SU-DHL-6 (cell line): ENCODE data around the gene SDS.

Experiments
- H2AFZ ChIP-seq: fragments of 200-600 bp; sonication (generic); 2 replicates; pipeline ENCODE4 v1.6.1; 2014; ENCODE audit warnings: low read depth, mild to moderate bottlenecking, moderate library complexity, mixed read lengths, antibody characterized with exemption, low read length; ENCODE audit not compliant: severe bottlenecking
- H3F3A ChIP-seq: fragments of 200-600 bp; shearing (Covaris generic); 2 replicates; pipeline ENCODE4 v1.6.0; 2016; ENCODE audit warnings: antibody characterized with exemption, mild to moderate bottlenecking; ENCODE audit not compliant: insufficient read depth
- H3K27ac ChIP-seq: fragments of 200-600 bp; sonication (generic); 2 replicates; pipeline ENCODE4 v1.5.1; 2016; ENCODE audit warnings: low read depth, mild to moderate bottlenecking, low read length, moderate library complexity, mixed read lengths
- H3K27me3 ChIP-seq: fragments of 200-600 bp; sonication (generic), shearing (Covaris generic); 2 replicates; pipeline ENCODE4 v1.6.0; 2014; ENCODE audit warnings: mild to moderate bottlenecking, low read length
- H3K36me3 ChIP-seq: fragments of 200-600 bp; sonication (generic); 2 replicates; pipeline ENCODE4 v1.6.1; 2014; ENCODE audit warnings: mild to moderate bottlenecking, low read length, mixed read lengths
- H3K4me2 ChIP-seq: fragments of 300-600, 200-600 bp; shearing (Covaris generic), sonication (generic); 2 replicates; pipeline ENCODE4 v1.6.0; 2014; ENCODE audit warnings: low read length, low read depth, mild to moderate bottlenecking; ENCODE audit not compliant: poor library complexity, severe bottlenecking
- H3K4me3 ChIP-seq: fragments of 200-600 bp; sonication (generic); 2 replicates; pipeline ENCODE4 v1.5.1; 2014; ENCODE audit warnings: antibody characterized with exemption, low read length, mild to moderate bottlenecking, mixed read lengths; ENCODE audit not compliant: insufficient read depth, poor library complexity, severe bottlenecking
- H3K79me2 ChIP-seq: fragments of 200-600 bp; sonication (generic); 2 replicates; pipeline ENCODE4 v1.6.1; 2014; ENCODE audit warnings: mild to moderate bottlenecking, low read length, moderate library complexity; ENCODE audit not compliant: insufficient read depth
- H3K9ac ChIP-seq: fragments of 200-600 bp; sonication (generic); 2 replicates; pipeline ENCODE4 v1.7.0; 2014; ENCODE audit warnings: mild to moderate bottlenecking, low read length
- H3K9me2 ChIP-seq: fragments of 200-600 bp; sonication (generic); replicated peaks from 2 replicates; pipeline ENCODE4 v1.6.1; 2014; ENCODE audit warnings: low read length; ENCODE audit not compliant: insufficient read depth
- H3K9me3 ChIP-seq: fragments of 200-600 bp; sonication (generic); 2 replicates; pipeline ENCODE4 v1.6.1; 2014; ENCODE audit warnings: low read length, mixed read lengths; ENCODE audit not compliant: insufficient read depth
- H4K20me1 ChIP-seq: fragments of 200-600 bp; sonication (generic); 2 replicates; pipeline ENCODE4 v1.6.1; 2014; ENCODE audit warnings: low read depth, mild to moderate bottlenecking, antibody characterized with exemption, low read length, moderate library complexity, mixed read lengths
- EZH2phosphoT487 ChIP-seq: fragments of 200-600 bp; sonication (generic), shearing (Covaris generic); conservative IDR thresholded peaks from 2 replicates; pipeline ENCODE4 v1.6.1; 2018; ENCODE audit warnings: mild to moderate bottlenecking, antibody characterized with exemption, low read length, moderate library complexity, mixed read lengths
- TF ChIP-seq, protein P1 (sequence below): fragments of 200-600 bp; sonication (generic); IDR thresholded peaks from one replicate; pipeline ENCODE4 v1.5.1; 2017; ENCODE audit warnings: antibody characterized with exemption, mild to moderate bottlenecking, low read length, moderate library complexity; ENCODE audit not compliant: insufficient read depth, poor library complexity, severe bottlenecking

The SDS gene

GRCh38 chr12:113371808-113372207 lies 31.9 kb downstream of the SDS start:
- Histone ChIP-seq H3K4me2 (no peak overlapping the region), H3K9ac (no peak overlapping the region), H3K27ac (no peak overlapping the region), H3K4me3 (no peak overlapping the region), H3K36me3 (no peaks in the 10 kb centered on the region), H3K27me3 (no peaks in the 10 kb centered on the region), H3K9me3 (no peaks in the 10 kb centered on the region), H4K20me1 (no peaks in the 10 kb centered on the region), H3K79me2 (no peaks in the 10 kb centered on the region), H3K9me2 (no peaks in the 10 kb centered on the region), H3F3A (no peaks in the 10 kb centered on the region), H2AFZ (no peak overlapping the region)
- TF ChIP-seq EZH2phosphoT487, result no peak
- TF ChIP-seq, protein P1, sequence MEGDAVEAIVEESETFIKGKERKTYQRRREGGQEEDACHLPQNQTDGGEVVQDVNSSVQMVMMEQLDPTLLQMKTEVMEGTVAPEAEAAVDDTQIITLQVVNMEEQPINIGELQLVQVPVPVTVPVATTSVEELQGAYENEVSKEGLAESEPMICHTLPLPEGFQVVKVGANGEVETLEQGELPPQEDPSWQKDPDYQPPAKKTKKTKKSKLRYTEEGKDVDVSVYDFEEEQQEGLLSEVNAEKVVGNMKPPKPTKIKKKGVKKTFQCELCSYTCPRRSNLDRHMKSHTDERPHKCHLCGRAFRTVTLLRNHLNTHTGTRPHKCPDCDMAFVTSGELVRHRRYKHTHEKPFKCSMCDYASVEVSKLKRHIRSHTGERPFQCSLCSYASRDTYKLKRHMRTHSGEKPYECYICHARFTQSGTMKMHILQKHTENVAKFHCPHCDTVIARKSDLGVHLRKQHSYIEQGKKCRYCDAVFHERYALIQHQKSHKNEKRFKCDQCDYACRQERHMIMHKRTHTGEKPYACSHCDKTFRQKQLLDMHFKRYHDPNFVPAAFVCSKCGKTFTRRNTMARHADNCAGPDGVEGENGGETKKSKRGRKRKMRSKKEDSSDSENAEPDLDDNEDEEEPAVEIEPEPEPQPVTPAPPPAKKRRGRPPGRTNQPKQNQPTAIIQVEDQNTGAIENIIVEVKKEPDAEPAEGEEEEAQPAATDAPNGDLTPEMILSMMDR, result no peak

DNA sequence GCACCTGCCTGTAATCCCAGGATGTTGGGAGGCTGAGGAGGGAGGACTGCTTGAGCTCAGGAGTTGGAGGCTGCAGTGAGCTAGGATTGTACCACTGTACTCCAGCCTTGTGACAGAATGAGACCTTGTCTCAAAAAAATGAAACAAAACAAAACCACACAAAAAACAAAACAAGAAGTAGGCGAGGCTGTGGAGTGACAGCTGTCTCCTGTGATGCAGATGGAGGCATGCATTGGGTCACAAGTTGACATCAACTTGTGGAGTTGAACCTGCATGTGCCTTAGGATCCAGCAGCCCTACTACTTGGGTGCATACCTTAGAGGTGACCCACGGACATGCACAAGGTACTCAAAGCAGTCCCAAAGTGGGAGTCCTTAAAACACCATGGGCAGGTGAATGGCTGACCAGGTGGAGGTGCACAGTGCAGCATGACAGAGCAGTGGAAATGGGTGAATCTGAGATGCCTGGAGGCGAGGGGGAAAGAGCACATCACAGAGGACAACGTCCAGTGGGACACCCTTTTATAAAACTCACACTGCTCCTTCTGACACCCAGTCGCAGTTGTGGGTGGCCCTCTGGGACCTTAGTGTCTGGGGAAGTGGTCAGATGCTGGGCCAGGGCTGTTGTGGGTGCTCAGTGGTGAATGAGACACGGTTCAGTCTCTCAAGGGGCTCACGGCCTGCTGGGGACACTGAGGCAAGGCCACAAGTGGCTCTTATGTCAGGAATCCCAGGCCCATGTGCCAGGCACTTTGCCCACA lies 32.6 kb downstream of the SDS start:
- Histone ChIP-seq H3F3A (no peaks in the 10 kb centered on the region), H2AFZ (no peak overlapping the region), H3K9ac (no peak overlapping the region), H4K20me1 (no peaks in the 10 kb centered on the region), H3K9me2 (no peaks in the 10 kb centered on the region), H3K79me2 (no peaks in the 10 kb centered on the region), H3K27me3 (no peaks in the 10 kb centered on the region), H3K4me3 (no peak overlapping the region), H3K27ac (no peak overlapping the region), H3K9me3 (no peaks in the 10 kb centered on the region), H3K36me3 (no peaks in the 10 kb centered on the region), H3K4me2 (no peak overlapping the region)
- TF ChIP-seq, protein P1, result no peak
- no peak for TF ChIP-seq EZH2phosphoT487

DNA sequence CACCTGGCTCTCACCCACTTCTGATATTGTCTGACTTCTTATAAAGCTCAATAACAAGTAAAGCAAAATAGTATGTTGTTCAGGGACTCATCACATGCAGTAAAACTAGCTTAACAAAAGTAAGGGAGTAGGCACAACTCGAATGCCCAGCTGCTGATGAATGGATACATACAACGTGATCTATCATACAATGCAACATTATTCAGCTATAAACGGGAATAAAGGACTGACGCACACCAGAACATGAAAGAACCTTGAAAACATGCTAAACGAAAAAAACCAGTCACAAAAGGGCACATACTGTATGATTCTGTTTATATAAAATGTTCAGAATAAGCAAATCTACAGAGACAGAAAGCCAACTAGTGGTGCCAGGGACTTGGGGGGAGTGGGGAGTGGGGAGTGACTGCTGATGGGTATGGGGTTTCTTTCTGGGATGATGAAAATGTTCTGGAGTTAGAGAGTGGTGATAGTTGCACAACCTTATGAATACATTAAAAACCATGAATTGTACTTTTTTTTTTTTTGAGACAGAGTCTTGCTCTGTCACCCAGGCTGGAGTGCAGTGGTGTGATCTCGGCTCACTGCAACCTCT lies 34.2 kb downstream of the SDS start:
- TF ChIP-seq, protein P1, result no peak
- TF ChIP-seq EZH2phosphoT487, result no peak
- no peaks in the 10 kb centered on the region for H4K20me1 ChIP-seq
- no peak overlapping the region for H3K9ac ChIP-seq
- H3K4me2 ChIP-seq, result no peak overlapping the region
- no peak overlapping the region for H2AFZ ChIP-seq
- no peak overlapping the region for H3K27ac ChIP-seq
- H3K79me2 ChIP-seq, result no peaks in the 10 kb centered on the region
- no peaks in the 10 kb centered on the region for H3K9me3 ChIP-seq
- H3K27me3 ChIP-seq, result no peaks in the 10 kb centered on the region
- H3K36me3 ChIP-seq, result no peaks in the 10 kb centered on the region
- no peaks in the 10 kb centered on the region for H3K9me2 ChIP-seq
- no peaks in the 10 kb centered on the region for H3F3A ChIP-seq
- no peak overlapping the region for H3K4me3 ChIP-seq
